HUES64 (cell line): ENCODE measurements around the gene GRB10.

Source experiments
- H3K27ac ChIP-seq: 2 replicates; pipeline ENCODE4 v1.7.0; 2013; ENCODE audit warnings: low read depth, low read length, inconsistent platforms
- H3K27me3 ChIP-seq: 2 replicates; pipeline ENCODE4 v1.6.1; 2013; ENCODE audit warnings: mild to moderate bottlenecking, low read length; ENCODE audit not compliant: insufficient read depth
- H3K36me3 ChIP-seq: 2 replicates; pipeline ENCODE4 v1.6.1; 2013; ENCODE audit warnings: mild to moderate bottlenecking, low read length; ENCODE audit not compliant: insufficient read depth
- H3K4me1 ChIP-seq: 2 replicates; pipeline ENCODE4 v1.6.1; 2013; ENCODE audit warnings: mild to moderate bottlenecking, low read length, moderate library complexity; ENCODE audit not compliant: insufficient read depth
- H3K4me3 ChIP-seq: 2 replicates; pipeline ENCODE4 v1.5.1; 2013; ENCODE audit warnings: mild to moderate bottlenecking, low read length, moderate library complexity
- H3K9ac ChIP-seq: 2 replicates; pipeline ENCODE4 v1.6.1; 2013; ENCODE audit warnings: mild to moderate bottlenecking, low read depth, low read length
- H3K9me3 ChIP-seq: 2 replicates; pipeline ENCODE4 v1.6.1; 2013; ENCODE audit warnings: low read depth, low read length; ENCODE audit not compliant: insufficient read depth
- WGBS: fragments of 150-250, 120-280 bp; methylation state at CpG from one replicate; pipeline ENCODE4 v1.1.7; 2013; ENCODE audit warnings: missing lambda C conversion rate; 5-methylcytosine and 5-hydroxymethylcytosine counted together

GRB10 gene

GRCh38 chr7:50727711-50728110 lies 55.0 kb downstream of the GRB10 start:
- Histone ChIP-seq H3K9me3 (no peaks in the 10 kb centered on the region), H3K36me3 (peaks cover 5% of the 10 kb centered on the region; the same call in 1 of the 2 replicates), H3K27me3 (no peaks in the 10 kb centered on the region), H3K4me3 (no peak overlapping the region), H3K4me1 (no peaks in the 10 kb centered on the region), H3K9ac (no peak overlapping the region), H3K27ac (no peak overlapping the region)
- 94% methylated on average over 2 of the region's 2 CpGs for WGBS

DNA sequence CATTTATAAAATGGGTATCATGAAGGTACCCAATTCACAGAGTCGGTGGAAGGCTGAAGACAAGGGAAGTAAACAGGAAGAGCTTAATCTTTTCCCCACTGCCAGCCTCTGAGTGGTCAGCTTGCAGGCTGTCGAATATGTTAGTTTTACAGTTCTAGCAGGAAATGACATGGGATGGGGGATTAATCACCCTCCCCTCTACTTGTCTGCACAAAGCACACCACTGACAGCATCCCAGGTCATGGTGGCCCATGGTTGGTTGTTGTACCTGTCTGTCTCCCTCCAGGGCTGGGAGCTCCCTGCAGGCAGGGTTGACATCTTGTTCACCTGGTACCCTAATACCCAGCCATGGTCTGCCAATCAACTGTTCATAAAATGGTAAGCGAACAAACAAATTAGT lies 55.6 kb downstream of the GRB10 start:
- WGBS: 82% methylated on average over 2 of the region's 3 CpGs

DNA sequence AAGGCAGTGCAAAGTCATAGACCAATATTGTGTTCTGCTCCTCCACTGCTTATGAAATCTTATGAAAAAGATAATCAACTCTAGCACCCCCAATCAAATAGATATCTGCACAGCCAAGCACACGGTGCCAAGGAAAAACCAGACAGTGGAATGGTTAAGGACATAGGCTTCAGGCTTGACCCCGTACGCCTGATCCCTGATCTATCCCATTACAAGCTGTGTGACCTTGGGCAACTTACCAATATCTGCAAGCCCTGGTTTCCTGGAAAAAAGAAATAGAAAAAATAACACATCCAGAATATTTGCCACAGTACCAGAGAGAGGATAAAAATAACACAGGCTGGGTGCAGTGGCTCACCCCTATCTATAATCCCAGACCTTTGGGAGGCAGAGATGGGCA lies 56.9 kb downstream of the GRB10 start:
- H3K4me3 ChIP-seq: no peak overlapping the region
- H3K9ac ChIP-seq: no peak overlapping the region
- H3K4me1 ChIP-seq: no peaks in the 10 kb centered on the region
- no peak overlapping the region for H3K27ac ChIP-seq
- WGBS: 95% methylated on average over 3 of the region's 3 CpGs
- H3K9me3 ChIP-seq: no peaks in the 10 kb centered on the region
- H3K36me3 ChIP-seq: no peaks in the 10 kb centered on the region
- no peaks in the 10 kb centered on the region for H3K27me3 ChIP-seq

More for the DNA sequence above, 55.6 kb downstream of the GRB10 start:
- Histone ChIP-seq H3K27me3 (no peaks in the 10 kb centered on the region), H3K4me3 (no peak overlapping the region), H3K9ac (no peak overlapping the region), H3K9me3 (no peaks in the 10 kb centered on the region), H3K27ac (no peak overlapping the region), H3K4me1 (no peaks in the 10 kb centered on the region), H3K36me3 (peaks cover 5% of the 10 kb centered on the region; the same call in 1 of the 2 replicates)

DNA sequence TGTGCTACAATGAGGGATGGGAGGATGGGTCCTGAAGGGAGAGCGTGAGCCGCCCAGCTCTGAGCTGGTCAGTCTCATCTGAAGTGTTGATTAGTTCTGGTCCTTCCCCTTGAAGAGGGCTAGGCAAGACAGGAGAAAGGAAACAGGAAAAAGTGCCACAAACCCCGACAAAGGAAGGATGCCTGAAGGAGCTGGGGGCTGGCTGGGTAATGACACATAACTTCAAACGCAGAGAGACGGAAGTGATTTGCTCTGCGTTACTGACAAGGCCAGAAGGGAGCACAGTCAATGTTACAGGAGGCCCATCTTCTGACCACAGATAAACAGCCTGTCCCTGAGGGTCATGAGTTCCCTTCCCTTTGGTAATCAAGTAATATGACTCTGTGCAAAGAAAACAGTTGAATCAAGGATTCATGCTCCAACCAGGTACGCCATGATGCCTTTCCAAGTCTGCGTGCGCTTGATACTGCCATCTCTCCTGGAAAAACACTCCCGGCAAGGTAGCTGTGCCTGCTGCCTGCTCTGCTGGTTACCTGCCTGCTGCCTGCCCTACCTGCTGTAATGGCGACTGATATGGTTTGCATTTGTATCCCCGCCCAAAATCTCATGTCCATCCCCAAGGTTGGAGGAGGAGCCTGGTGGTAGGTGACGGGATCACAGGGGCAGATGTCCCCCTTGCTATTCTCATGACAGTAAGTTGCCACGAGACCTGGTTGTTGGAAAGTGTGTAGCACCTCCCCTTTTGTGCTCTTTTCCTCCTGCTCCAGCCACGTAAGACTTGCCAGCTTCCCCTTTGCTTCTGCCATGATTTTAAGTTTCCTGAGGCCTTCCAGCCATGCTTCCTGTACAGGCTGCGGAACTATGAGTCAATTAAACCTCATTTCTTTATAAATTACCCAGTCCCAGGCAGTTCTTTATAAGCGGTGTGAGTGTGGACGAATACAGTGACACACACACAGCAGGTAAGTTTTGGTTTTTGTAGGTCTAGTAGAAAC lies 57.9 kb downstream of the GRB10 start:
- no peak overlapping the region for H3K4me3 ChIP-seq
- H3K27me3 ChIP-seq: no peaks in the 10 kb centered on the region
- WGBS: 94% methylated on average over 17 of the region's 18 CpGs
- no peak overlapping the region for H3K27ac ChIP-seq
- no peak overlapping the region for H3K9ac ChIP-seq
- H3K36me3 ChIP-seq: no peaks in the 10 kb centered on the region
- H3K4me1 ChIP-seq: no peaks in the 10 kb centered on the region
- no peaks in the 10 kb centered on the region for H3K9me3 ChIP-seq

GRCh38 chr7:50723888-50724287 lies 58.8 kb downstream of the GRB10 start:
- 94% methylated on average over 9 of the region's 9 CpGs for WGBS
- no peak overlapping the region for H3K4me3 ChIP-seq
- no peaks in the 10 kb centered on the region for H3K9me3 ChIP-seq
- H3K36me3 ChIP-seq: no peaks in the 10 kb centered on the region
- H3K27ac ChIP-seq: no peak overlapping the region
- no peak overlapping the region for H3K9ac ChIP-seq
- no peaks in the 10 kb centered on the region for H3K27me3 ChIP-seq
- 0 out of 2 replicates have a peak, but pooled peaks cover under 1% of the 10 kb centered on the region for H3K4me1 ChIP-seq

- H3K4me1 ChIP-seq: 0 out of 2 replicates have a peak, but pooled peaks cover 3% of the 10 kb centered on the region
- no peaks in the 10 kb centered on the region for H3K27me3 ChIP-seq
- H3K9me3 ChIP-seq: no peaks in the 10 kb centered on the region
- no peaks in the 10 kb centered on the region for H3K36me3 ChIP-seq
- H3K4me3 ChIP-seq: no peak overlapping the region
- H3K27ac ChIP-seq: no peak overlapping the region
- no peak overlapping the region for H3K9ac ChIP-seq
- 93% methylated on average over 4 of the region's 4 CpGs for WGBS
Measured at GRCh38 chr7:50723173-50723572, 59.5 kb downstream of the GRB10 start.

DNA sequence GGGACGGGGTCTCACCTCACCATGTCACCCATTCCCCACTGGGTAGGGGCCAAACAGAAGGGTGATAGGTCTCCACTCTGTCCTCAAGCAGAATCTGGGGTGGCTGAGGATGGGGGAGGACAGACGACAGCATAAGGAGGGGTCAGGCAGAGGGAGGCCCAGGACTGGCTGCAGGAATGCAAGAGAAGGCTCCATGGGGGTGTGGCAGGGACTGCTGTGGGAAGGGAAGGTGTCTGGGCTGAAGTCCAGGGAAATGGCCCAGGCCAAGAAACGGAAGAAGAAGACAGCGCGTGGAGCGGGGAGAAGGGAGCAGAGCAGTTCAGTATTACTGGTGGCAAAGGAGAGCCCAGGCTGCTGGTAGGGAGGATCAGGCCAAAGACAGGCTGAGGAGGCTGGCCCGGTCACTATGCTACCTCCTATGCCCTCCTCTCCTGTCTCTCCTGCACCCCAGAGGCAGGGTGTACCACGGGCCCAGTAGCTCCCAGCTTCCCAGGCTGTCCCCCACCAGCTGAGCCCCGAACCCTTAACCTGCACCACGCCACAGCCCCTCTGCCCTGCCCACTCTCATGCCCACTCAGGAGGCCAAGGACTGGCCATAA lies 60.9 kb downstream of the GRB10 start:
- Histone ChIP-seq H3K27me3 (no peaks in the 10 kb centered on the region), H3K9me3 (no peaks in the 10 kb centered on the region), H3K4me3 (no peak overlapping the region), H3K4me1 (0 out of 2 replicates have a peak, but pooled peaks cover 3% of the 10 kb centered on the region), H3K36me3 (no peaks in the 10 kb centered on the region), H3K27ac (no peak overlapping the region), H3K9ac (no peak overlapping the region)
- WGBS: 92% methylated on average over 10 of the region's 10 CpGs

GRCh38 chr7:50721160-50721559 lies 61.5 kb downstream of the GRB10 start:
- Histone ChIP-seq H3K4me1 (0 out of 2 replicates have a peak, but pooled peaks cover 3% of the 10 kb centered on the region), H3K9ac (no peak overlapping the region), H3K9me3 (no peaks in the 10 kb centered on the region), H3K4me3 (no peak overlapping the region), H3K27ac (no peak overlapping the region), H3K27me3 (no peaks in the 10 kb centered on the region), H3K36me3 (no peaks in the 10 kb centered on the region)
- WGBS: 89% methylated on average over 10 of the region's 10 CpGs

DNA sequence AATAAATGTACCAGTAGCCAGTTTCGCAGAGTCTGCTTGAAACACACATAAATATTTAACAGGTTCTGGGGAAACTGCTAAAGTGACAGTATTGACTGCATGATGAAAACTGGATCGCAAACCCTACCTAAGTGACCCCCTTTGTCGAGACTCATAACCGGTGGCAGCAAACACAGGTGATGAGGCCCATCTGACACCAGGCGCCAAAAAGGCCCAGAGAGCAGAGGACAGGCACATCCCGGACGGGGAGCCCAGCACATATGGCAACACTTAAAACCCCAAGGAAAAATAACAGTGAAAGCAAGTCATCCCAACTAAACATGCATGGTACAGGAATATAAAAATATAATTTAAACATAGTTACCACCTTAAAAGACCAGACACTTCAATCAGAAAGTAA lies 62.4 kb downstream of the GRB10 start:
- H3K27me3 ChIP-seq: no peaks in the 10 kb centered on the region
- no peak overlapping the region for H3K27ac ChIP-seq
- no peak overlapping the region for H3K9ac ChIP-seq
- 0 out of 2 replicates have a peak, but pooled peaks cover 3% of the 10 kb centered on the region for H3K4me1 ChIP-seq
- no peaks in the 10 kb centered on the region for H3K36me3 ChIP-seq
- no peak overlapping the region for H3K4me3 ChIP-seq
- no peaks in the 10 kb centered on the region for H3K9me3 ChIP-seq
- 92% methylated on average over 7 of the region's 7 CpGs for WGBS

GRCh38 chr7:50718876-50719275 lies 63.8 kb downstream of the GRB10 start:
- Histone ChIP-seq H3K4me1 (0 out of 2 replicates have a peak, but pooled peaks cover 3% of the 10 kb centered on the region), H3K4me3 (no peak overlapping the region), H3K27ac (no peak overlapping the region), H3K9ac (no peak overlapping the region), H3K9me3 (no peaks in the 10 kb centered on the region), H3K27me3 (no peaks in the 10 kb centered on the region), H3K36me3 (no peaks in the 10 kb centered on the region)
- 97% methylated on average over 2 of the region's 2 CpGs for WGBS

DNA sequence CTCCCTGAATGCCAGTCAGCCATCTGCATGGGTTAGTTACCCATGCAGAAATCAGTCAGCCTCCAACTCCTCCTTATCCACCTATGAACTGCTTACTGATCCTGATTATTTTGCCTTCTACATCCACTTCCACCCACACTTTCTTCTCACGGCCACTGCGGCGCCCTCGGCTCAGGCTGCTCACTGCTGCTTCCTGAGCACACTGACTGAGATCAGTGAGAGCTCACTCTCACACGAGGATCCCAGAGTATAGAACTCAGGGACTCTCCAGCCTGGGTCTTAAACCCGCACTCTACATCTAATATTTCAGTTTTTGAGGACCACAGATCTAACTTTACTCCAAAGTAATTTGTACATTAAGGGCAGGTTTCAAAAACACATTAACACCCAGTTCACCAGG lies 64.4 kb downstream of the GRB10 start:
- H3K9ac ChIP-seq: no peak overlapping the region
- H3K4me3 ChIP-seq: no peak overlapping the region
- WGBS: 88% methylated on average over 6 of the region's 6 CpGs
- 0 out of 2 replicates have a peak, but pooled peaks cover 3% of the 10 kb centered on the region for H3K4me1 ChIP-seq
- H3K36me3 ChIP-seq: no peaks in the 10 kb centered on the region
- no peaks in the 10 kb centered on the region for H3K9me3 ChIP-seq
- H3K27me3 ChIP-seq: no peaks in the 10 kb centered on the region
- no peak overlapping the region for H3K27ac ChIP-seq
